ENCODE measurements around the gene AMD1. TPM values are rescaled to one million over a fixed set of nuclear protein-coding genes. Genes with fewer than 3 reads are reported as not detected.

AMD1 gene
- total and polyA plus RNA-seq, 2 experiments from 2014 or later, result 127 to 243 TPM

DNA sequence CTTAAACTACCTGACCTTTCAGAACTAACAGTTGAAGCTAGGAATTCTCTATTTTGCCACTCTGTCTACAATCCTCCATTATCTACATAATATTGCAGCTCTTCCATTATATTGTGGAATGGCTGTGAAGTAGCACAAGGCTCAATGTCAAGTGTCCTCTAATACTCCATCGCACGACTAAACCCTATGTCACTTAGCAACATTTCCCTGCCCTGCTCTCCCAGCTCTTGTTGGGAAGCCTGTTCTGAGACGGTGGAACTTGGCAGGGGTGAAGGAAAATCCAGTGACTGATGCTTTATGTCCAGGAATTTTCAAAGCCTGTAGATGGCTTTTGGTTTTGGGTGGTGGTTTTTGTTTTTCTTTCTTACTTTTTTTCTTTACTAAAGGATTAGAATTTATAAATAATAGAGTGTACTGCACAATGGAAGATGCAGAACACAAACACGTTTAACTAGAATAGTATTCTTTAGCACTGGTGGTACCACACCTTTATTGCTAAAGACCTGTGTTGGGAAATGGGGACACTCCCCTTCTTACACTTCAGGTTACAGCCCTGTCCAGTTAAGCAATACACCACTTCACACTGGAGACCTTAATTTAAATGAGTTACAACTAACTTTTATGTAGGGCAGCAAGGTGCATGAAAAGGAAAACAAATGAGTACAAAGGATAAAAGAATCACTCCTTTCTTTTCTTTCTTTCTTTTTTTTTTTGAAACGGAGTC is 20.7 kb upstream of the AMD1 start (continued):
- TF ChIP-seq STAT1 (IDR thresholded peaks at IDR 0.05; ENCODE audit: unreplicated experiment), result no peak
- TF ChIP-seq ZNF331 (CRISPR knock-in tag; IDR thresholded peaks at IDR 0.05; ENCODE audit: low read depth), result no peak
- TF ChIP-seq, protein P1, sequence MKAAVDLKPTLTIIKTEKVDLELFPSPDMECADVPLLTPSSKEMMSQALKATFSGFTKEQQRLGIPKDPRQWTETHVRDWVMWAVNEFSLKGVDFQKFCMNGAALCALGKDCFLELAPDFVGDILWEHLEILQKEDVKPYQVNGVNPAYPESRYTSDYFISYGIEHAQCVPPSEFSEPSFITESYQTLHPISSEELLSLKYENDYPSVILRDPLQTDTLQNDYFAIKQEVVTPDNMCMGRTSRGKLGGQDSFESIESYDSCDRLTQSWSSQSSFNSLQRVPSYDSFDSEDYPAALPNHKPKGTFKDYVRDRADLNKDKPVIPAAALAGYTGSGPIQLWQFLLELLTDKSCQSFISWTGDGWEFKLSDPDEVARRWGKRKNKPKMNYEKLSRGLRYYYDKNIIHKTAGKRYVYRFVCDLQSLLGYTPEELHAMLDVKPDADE (IDR thresholded peaks at IDR 0.05), result no peak
- TF ChIP-seq, protein P2, sequence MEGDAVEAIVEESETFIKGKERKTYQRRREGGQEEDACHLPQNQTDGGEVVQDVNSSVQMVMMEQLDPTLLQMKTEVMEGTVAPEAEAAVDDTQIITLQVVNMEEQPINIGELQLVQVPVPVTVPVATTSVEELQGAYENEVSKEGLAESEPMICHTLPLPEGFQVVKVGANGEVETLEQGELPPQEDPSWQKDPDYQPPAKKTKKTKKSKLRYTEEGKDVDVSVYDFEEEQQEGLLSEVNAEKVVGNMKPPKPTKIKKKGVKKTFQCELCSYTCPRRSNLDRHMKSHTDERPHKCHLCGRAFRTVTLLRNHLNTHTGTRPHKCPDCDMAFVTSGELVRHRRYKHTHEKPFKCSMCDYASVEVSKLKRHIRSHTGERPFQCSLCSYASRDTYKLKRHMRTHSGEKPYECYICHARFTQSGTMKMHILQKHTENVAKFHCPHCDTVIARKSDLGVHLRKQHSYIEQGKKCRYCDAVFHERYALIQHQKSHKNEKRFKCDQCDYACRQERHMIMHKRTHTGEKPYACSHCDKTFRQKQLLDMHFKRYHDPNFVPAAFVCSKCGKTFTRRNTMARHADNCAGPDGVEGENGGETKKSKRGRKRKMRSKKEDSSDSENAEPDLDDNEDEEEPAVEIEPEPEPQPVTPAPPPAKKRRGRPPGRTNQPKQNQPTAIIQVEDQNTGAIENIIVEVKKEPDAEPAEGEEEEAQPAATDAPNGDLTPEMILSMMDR (conservative IDR thresholded peaks at IDR 0.05; ENCODE audit: low read depth in 2 of 2), result no peak
- TF ChIP-seq JUNB (IDR thresholded peaks at IDR 0.05; ENCODE audit: unreplicated experiment), result no peak
- no peak for TF ChIP-seq EZH2phosphoT487 (IDR thresholded peaks at IDR 0.05; ENCODE audit: unreplicated experiment)
- TF ChIP-seq, protein P3, sequence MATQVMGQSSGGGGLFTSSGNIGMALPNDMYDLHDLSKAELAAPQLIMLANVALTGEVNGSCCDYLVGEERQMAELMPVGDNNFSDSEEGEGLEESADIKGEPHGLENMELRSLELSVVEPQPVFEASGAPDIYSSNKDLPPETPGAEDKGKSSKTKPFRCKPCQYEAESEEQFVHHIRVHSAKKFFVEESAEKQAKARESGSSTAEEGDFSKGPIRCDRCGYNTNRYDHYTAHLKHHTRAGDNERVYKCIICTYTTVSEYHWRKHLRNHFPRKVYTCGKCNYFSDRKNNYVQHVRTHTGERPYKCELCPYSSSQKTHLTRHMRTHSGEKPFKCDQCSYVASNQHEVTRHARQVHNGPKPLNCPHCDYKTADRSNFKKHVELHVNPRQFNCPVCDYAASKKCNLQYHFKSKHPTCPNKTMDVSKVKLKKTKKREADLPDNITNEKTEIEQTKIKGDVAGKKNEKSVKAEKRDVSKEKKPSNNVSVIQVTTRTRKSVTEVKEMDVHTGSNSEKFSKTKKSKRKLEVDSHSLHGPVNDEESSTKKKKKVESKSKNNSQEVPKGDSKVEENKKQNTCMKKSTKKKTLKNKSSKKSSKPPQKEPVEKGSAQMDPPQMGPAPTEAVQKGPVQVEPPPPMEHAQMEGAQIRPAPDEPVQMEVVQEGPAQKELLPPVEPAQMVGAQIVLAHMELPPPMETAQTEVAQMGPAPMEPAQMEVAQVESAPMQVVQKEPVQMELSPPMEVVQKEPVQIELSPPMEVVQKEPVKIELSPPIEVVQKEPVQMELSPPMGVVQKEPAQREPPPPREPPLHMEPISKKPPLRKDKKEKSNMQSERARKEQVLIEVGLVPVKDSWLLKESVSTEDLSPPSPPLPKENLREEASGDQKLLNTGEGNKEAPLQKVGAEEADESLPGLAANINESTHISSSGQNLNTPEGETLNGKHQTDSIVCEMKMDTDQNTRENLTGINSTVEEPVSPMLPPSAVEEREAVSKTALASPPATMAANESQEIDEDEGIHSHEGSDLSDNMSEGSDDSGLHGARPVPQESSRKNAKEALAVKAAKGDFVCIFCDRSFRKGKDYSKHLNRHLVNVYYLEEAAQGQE (IDR thresholded peaks at IDR 0.05; ENCODE audit: unreplicated experiment), result no peak
- no peak for TF ChIP-seq EZH2 (IDR thresholded peaks at IDR 0.05; ENCODE audit: low read depth, unreplicated experiment)
- TF ChIP-seq ZNF114 (CRISPR knock-in tag; IDR thresholded peaks at IDR 0.05), result no peak
- TF ChIP-seq NANOG (IDR thresholded peaks at IDR 0.05; ENCODE audit: borderline replicate concordance), result no peak
- no peak for TF ChIP-seq POLR2AphosphoS5 (IDR thresholded peaks at IDR 0.05; ENCODE audit: low read depth)

DNA sequence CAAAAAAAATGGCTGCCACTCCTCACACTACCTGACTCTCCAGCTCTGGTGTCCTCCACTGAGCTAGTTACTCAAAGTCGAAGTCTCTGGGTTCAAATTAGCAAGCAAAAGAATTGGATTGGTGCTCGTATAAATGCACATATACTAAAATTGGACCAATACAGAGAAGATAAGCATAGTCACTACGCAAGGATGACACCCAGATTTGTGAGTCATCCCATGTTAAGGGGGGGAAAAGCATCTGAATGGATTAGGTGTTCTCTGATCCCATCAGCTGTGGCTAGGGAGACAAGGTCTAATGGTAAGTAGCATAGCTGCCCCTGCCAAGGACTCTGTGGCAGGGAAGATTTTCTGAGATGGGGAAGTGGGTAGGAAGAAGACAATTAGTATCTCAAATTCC is 18.3 kb upstream of the AMD1 start:
- Histone ChIP-seq H3K27ac (ENCODE audit: low read depth) (no peak overlapping the region), H3K4me3 (no peak overlapping the region), H3K27me3 (ENCODE audit: insufficient read depth) (no peaks in the 10 kb centered on the region), H3K9me2 (ENCODE audit: insufficient read depth) (no peaks in the 10 kb centered on the region), H3K4me1 (ENCODE audit: insufficient read depth) (no peaks in the 10 kb centered on the region), H2AFZ (no peak overlapping the region), H4K20me1 (replicated peaks; ENCODE audit: insufficient read depth) (no peaks in the 10 kb centered on the region; the same call in 1 of the 2 replicates), H3F3A (replicated peaks; ENCODE audit: low read depth) (no peaks in the 10 kb centered on the region), H3K4me2 (no peak overlapping the region), H3K36me3 (ENCODE audit: insufficient read depth) (no peaks in the 10 kb centered on the region), H3K79me2 (replicated peaks; ENCODE audit: insufficient read depth) (no peaks in the 10 kb centered on the region)
- DNase-seq (ENCODE audit: low spot score) (no peak), ATAC-seq (no peak)
- Mint-ChIP-seq H3K9me3 (no peaks in the 10 kb centered on the region), H3K36me3 (ENCODE audit: low read depth) (no peaks in the 10 kb centered on the region), H3K4me1 (no peaks in the 10 kb centered on the region; the same call in 2 of the 3 replicates), H3K4me3 (no peak overlapping the region), H3K27me3 (ENCODE audit: insufficient read depth, low read depth, poor library complexity) (no peaks in the 10 kb centered on the region), H3K27ac (no peak overlapping the region)
- TF ChIP-seq CREB1 (CRISPR knock-in tag; IDR thresholded peaks at IDR 0.05; ENCODE audit: low read depth) (no peak), STAT1 (IDR thresholded peaks at IDR 0.05; ENCODE audit: unreplicated experiment) (no peak)
- TF ChIP-seq, protein P4, sequence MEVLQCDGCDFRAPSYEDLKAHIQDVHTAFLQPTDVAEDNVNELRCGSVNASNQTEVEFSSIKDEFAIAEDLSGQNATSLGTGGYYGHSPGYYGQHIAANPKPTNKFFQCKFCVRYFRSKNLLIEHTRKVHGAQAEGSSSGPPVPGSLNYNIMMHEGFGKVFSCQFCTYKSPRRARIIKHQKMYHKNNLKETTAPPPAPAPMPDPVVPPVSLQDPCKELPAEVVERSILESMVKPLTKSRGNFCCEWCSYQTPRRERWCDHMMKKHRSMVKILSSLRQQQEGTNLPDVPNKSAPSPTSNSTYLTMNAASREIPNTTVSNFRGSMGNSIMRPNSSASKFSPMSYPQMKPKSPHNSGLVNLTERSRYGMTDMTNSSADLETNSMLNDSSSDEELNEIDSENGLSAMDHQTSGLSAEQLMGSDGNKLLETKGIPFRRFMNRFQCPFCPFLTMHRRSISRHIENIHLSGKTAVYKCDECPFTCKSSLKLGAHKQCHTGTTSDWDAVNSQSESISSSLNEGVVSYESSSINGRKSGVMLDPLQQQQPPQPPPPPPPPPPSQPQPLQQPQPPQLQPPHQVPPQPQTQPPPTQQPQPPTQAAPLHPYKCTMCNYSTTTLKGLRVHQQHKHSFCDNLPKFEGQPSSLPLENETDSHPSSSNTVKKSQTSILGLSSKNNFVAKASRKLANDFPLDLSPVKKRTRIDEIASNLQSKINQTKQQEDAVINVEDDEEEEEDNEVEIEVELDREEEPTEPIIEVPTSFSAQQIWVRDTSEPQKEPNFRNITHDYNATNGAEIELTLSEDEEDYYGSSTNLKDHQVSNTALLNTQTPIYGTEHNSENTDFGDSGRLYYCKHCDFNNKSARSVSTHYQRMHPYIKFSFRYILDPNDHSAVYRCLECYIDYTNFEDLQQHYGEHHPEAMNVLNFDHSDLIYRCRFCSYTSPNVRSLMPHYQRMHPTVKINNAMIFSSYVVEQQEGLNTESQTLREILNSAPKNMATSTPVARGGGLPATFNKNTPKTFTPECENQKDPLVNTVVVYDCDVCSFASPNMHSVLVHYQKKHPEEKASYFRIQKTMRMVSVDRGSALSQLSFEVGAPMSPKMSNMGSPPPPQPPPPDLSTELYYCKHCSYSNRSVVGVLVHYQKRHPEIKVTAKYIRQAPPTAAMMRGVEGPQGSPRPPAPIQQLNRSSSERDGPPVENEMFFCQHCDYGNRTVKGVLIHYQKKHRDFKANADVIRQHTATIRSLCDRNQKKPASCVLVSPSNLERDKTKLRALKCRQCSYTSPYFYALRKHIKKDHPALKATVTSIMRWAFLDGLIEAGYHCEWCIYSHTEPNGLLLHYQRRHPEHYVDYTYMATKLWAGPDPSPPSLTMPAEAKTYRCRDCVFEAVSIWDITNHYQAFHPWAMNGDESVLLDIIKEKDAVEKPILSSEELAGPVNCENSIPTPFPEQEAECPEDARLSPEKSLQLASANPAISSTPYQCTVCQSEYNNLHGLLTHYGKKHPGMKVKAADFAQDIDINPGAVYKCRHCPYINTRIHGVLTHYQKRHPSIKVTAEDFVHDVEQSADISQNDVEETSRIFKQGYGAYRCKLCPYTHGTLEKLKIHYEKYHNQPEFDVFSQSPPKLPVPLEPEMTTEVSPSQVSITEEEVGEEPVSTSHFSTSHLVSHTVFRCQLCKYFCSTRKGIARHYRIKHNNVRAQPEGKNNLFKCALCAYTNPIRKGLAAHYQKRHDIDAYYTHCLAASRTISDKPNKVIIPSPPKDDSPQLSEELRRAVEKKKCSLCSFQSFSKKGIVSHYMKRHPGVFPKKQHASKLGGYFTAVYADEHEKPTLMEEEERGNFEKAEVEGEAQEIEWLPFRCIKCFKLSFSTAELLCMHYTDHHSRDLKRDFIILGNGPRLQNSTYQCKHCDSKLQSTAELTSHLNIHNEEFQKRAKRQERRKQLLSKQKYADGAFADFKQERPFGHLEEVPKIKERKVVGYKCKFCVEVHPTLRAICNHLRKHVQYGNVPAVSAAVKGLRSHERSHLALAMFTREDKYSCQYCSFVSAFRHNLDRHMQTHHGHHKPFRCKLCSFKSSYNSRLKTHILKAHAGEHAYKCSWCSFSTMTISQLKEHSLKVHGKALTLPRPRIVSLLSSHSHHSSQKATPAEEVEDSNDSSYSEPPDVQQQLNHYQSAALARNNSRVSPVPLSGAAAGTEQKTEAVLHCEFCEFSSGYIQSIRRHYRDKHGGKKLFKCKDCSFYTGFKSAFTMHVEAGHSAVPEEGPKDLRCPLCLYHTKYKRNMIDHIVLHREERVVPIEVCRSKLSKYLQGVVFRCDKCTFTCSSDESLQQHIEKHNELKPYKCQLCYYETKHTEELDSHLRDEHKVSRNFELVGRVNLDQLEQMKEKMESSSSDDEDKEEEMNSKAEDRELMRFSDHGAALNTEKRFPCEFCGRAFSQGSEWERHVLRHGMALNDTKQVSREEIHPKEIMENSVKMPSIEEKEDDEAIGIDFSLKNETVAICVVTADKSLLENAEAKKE (CRISPR knock-in tag; IDR thresholded peaks at IDR 0.05), result no peak

Measured in GM23338 (cell line).